WTC11 (cell line): ENCODE data around the gene CTDSPL.

ENCODE experiments used
- ATF2 ChIP-seq: sonication (generic); formaldehyde crosslinking; IDR thresholded peaks from 2 replicates; pipeline ENCODE4 v1.8.1; 2022; ENCODE audit warnings: low read depth, missing genetic modification reagents, borderline replicate concordance
- GABPB1 ChIP-seq: sonication (generic); formaldehyde crosslinking; IDR thresholded peaks from 2 replicates; pipeline ENCODE4 v1.8.1; 2023; ENCODE audit warnings: mild to moderate bottlenecking, missing genetic modification reagents
- TF ChIP-seq, protein P1 (sequence below): fragments of 200-600 bp; IDR thresholded peaks from 2 replicates; pipeline ENCODE4 v1.8.0; 2022; ENCODE audit warnings: antibody characterized with exemption

DNA sequence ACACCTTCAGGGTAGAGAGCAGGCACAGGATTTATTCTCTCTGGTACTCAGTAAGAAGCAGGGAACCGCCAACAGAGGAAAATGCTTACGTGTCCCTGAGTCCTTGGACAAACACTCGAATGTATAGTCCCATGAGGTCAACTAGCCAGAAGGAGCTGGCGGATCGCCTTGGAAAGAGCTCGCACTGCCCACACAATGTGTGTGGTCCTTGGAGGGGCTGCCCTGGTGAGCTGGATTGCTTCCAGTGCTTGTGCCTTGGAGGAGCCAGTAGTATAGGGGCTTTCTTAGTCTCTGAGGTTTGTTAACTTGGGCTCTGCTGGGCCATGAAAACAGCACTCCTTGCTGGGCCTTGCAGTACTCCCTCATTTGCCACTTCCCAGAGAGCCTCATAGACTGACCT lies 88.2 kb downstream of the CTDSPL start:
- TF ChIP-seq, protein P1, sequence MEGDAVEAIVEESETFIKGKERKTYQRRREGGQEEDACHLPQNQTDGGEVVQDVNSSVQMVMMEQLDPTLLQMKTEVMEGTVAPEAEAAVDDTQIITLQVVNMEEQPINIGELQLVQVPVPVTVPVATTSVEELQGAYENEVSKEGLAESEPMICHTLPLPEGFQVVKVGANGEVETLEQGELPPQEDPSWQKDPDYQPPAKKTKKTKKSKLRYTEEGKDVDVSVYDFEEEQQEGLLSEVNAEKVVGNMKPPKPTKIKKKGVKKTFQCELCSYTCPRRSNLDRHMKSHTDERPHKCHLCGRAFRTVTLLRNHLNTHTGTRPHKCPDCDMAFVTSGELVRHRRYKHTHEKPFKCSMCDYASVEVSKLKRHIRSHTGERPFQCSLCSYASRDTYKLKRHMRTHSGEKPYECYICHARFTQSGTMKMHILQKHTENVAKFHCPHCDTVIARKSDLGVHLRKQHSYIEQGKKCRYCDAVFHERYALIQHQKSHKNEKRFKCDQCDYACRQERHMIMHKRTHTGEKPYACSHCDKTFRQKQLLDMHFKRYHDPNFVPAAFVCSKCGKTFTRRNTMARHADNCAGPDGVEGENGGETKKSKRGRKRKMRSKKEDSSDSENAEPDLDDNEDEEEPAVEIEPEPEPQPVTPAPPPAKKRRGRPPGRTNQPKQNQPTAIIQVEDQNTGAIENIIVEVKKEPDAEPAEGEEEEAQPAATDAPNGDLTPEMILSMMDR, result no peak
- TF ChIP-seq ATF2 (CRISPR knock-in tag), result no peak
- no peak for TF ChIP-seq GABPB1 (CRISPR knock-in tag)
